ENCODE measurements around the gene RBM33. TPM values are rescaled to one million over a fixed set of nuclear protein-coding genes. Genes with fewer than 3 reads are reported as not detected.

RBM33 gene
- total and polyA plus RNA-seq, 9 of the 15 experiments (the other 6 are each of a cell fraction or from before 2014, with no cell fraction given), result 4.4 to 80.7 (median 27.3) TPM

GRCh38 chr7:155706376-155706775 lies 61.9 kb downstream of the RBM33 start:
- CTCF ChIA-PET (ENCODE audit: low intra/inter-chr PET ratio), result no interaction called here
- in situ Hi-C loops (cut with MboI) (no loop called here), intact Hi-C loops (cut with micrococcal nuclease) (no loop called here)
- Histone ChIP-seq H3K9me3 (replicated peaks; ENCODE audit: control insufficient read depth, insufficient read depth, low read depth, low read length) (no peaks in the 10 kb centered on the region), H3K9me1 (ENCODE audit: control insufficient read depth, insufficient read depth, low read length) (no peaks in the 10 kb centered on the region), H3K4me2 (ENCODE audit: insufficient read depth, low read length) (no peak overlapping the region), H3K36me3 (ENCODE audit: control insufficient read depth, insufficient read depth, low read length) (peaks cover 96% of the 10 kb centered on the region), H4K20me1 (replicated peaks; ENCODE audit: control insufficient read depth, insufficient read depth, low read length) (0 out of 2 replicates have a peak, but pooled peaks cover 9% of the 10 kb centered on the region), H3K9ac (ENCODE audit: insufficient read depth in 1 of 2, low read depth in 2 of 2, low read length in 2 of 2) (no peak overlapping the region), H2AFZ (ENCODE audit: low read depth, low read length) (no peak overlapping the region), H3K4me1 (replicated peaks in 1 of 2; ENCODE audit: control insufficient read depth in 2 of 2, insufficient read depth in 2 of 2, low read length in 2 of 2) (no peaks in the 10 kb centered on the region; a peak in 1 of 5 replicates), H3K79me2 (ENCODE audit: control insufficient read depth, insufficient read depth, low read length) (peaks cover 28% of the 10 kb centered on the region; the same call in 2 of the 3 replicates), H3K4me3 (no peak overlapping the region), H3K27me3 (ENCODE audit: control insufficient read depth in 2 of 2, insufficient read depth in 2 of 2, low read length in 2 of 2) (no peaks in the 10 kb centered on the region), H3K27ac (ENCODE audit: extremely low read depth, low read depth, low read length) (no peak overlapping the region)
- FAIRE-seq (no peak), ATAC-seq (no peak), DNase-seq (ENCODE audit: extremely low read depth in 1 of 4, low spot score in 3 of 4) (no peak)
- POLR2A ChIA-PET, result interaction anchor here (0.9 to 1.0 kb wide), 2 partner anchors 11 to 22 kb away, joined by 3 read pairs; no protein-coding TSS in a partner anchor
- no TSS peak for BruUV-seq (replicated peaks)
- WGBS (ENCODE audit: insufficient coverage, low coverage, missing lambda C conversion rate), result 91% methylated on average over 8 of the region's 10 CpGs
- TF ChIP-seq ZBTB1 (CRISPR knock-in tag; IDR thresholded peaks at IDR 0.05; ENCODE audit: borderline replicate concordance, low read depth), result no peak
- TF ChIP-seq ARID3B (CRISPR knock-in tag; IDR thresholded peaks at IDR 0.05; ENCODE audit: borderline replicate concordance), result no peak
- no peak for TF ChIP-seq CHD7 (IDR thresholded peaks at IDR 0.05; ENCODE audit: low read depth, low read length)
- TF ChIP-seq, protein P1, sequence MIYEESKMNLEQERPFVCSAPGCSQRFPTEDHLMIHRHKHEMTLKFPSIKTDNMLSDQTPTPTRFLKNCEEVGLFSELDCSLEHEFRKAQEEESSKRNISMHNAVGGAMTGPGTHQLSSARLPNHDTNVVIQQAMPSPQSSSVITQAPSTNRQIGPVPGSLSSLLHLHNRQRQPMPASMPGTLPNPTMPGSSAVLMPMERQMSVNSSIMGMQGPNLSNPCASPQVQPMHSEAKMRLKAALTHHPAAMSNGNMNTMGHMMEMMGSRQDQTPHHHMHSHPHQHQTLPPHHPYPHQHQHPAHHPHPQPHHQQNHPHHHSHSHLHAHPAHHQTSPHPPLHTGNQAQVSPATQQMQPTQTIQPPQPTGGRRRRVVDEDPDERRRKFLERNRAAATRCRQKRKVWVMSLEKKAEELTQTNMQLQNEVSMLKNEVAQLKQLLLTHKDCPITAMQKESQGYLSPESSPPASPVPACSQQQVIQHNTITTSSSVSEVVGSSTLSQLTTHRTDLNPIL (CRISPR knock-in tag; IDR thresholded peaks at IDR 0.05), result no peak
- TF ChIP-seq NR2C2 (CRISPR knock-in tag; IDR thresholded peaks at IDR 0.05), result no peak
- no peak for TF ChIP-seq NR2C2 (tag; IDR thresholded peaks at IDR 0.05)
- TF ChIP-seq OTX1 (CRISPR knock-in tag; IDR thresholded peaks at IDR 0.05), result no peak
- TF ChIP-seq SP2 (IDR thresholded peaks at IDR 0.05; ENCODE audit: extremely low read depth, low read depth, low read length, poor library complexity, severe bottlenecking), result no peak

All from K562 (cell line).